Fibroblast of mammary gland (primary cell): ENCODE data around the gene POU6F2.

Experiments used
- DNase-seq: peaks from one replicate; pipeline ENCODE4 v3.0.0-alpha.2; 2010; ENCODE audit warnings: low read depth
- H3K4me3 ChIP-seq: 2 replicates; pipeline ENCODE4 v1.5.1; 2011; ENCODE audit warnings: low read depth, mild to moderate bottlenecking, low read length, moderate library complexity; ENCODE audit not compliant: control insufficient read depth
- TF ChIP-seq, protein P1 (sequence below): conservative IDR thresholded peaks from 2 replicates; pipeline ENCODE4 v1.5.1; 2011; ENCODE audit warnings: low read depth, low read length, inconsistent platforms; ENCODE audit not compliant: control insufficient read depth, insufficient read depth

Gene POU6F2

DNA sequence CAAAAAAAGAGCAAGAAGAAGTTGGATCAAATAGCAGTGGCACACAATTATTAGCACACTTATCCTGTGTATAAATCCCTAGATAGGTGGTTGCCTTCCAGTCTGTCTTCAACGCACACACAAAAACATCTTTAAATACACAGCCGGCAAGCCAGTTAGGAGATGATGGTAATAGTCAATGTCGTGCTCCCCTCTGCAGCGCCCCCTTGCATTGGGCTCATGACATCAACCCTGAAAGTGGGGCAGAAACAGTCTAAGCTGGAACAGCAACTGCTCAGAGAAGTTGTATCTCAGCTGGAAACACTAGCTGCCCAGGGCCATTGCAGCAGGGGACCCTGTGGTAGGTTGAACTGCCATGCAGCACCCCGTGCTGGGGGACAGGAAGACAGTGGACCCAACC is 409.0 kb downstream of the POU6F2 start:
- TF ChIP-seq, protein P1, sequence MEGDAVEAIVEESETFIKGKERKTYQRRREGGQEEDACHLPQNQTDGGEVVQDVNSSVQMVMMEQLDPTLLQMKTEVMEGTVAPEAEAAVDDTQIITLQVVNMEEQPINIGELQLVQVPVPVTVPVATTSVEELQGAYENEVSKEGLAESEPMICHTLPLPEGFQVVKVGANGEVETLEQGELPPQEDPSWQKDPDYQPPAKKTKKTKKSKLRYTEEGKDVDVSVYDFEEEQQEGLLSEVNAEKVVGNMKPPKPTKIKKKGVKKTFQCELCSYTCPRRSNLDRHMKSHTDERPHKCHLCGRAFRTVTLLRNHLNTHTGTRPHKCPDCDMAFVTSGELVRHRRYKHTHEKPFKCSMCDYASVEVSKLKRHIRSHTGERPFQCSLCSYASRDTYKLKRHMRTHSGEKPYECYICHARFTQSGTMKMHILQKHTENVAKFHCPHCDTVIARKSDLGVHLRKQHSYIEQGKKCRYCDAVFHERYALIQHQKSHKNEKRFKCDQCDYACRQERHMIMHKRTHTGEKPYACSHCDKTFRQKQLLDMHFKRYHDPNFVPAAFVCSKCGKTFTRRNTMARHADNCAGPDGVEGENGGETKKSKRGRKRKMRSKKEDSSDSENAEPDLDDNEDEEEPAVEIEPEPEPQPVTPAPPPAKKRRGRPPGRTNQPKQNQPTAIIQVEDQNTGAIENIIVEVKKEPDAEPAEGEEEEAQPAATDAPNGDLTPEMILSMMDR, result no peak
- DNase-seq, result no peak
- no peak overlapping the region for H3K4me3 ChIP-seq

DNA sequence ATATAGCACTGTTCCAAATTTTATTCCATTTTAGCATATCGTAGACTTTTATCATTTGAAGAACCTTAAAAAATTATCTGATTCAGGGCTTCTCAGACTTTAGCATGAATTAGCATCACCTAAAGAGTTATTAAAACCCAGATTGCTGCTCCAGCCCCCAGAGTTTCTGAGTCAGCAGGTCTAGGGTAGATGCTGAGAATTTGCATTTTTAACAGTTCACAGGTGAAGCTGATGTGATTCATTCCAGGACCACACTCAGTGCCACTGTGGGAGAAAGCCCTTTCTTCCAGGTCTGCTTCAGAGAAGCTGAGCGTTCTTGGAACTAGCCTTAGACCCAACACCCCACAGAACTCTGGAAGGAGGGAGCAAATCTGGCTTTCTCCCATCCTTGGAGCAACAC is 414.4 kb downstream of the POU6F2 start:
- H3K4me3 ChIP-seq, result no peak overlapping the region
- no peak for DNase-seq
- TF ChIP-seq, protein P1, result no peak

DNA sequence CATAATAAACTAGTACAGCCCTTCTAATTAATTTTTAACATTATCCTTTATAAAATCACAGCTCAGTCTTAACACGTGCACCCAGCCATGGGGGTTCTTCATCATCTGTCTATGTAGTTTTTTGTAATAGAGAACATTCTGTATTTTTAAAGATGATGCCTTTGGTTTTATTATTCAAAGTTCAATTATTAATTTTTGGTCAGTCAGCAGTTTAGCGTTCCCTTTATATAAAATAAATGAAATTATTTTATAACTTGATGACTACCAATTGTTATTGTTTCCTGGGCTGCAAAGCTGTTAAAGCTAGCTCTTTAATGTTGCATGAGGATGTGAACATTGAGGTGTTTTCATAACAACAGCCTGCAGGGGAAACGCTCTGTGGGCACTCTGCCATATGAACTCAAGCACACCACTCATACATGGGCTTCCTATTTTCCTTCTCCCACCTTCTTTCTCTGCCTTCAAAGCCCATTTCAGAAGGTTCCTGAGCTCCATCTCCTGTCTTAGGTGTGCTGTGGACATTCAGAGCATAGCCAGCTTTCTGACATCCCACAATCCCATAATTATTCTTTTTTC is 416.5 kb downstream of the POU6F2 start:
- no peak for DNase-seq
- TF ChIP-seq, protein P1, result no peak
- H3K4me3 ChIP-seq, result no peak overlapping the region

DNA sequence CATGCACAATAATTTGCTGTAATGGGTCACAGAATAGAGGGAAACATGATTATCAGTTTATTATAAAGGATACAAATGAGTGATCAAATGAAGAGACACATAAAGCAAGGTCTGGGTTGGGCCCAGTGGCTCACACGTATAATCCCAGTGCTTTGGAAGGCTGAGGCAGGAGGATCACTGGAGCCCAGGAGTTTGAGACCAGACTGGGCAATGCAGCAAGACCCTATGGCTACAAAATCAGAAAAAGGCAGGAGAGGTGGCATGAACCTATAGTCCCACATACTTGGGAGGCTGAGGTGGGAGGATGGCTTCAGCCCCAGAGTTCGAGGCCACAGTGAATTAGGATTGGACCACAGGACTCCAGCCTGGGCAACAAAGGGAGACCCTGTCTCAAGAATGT is 421.7 kb downstream of the POU6F2 start:
- DNase-seq, result no peak
- H3K4me3 ChIP-seq, result no peak overlapping the region
- TF ChIP-seq, protein P1, result no peak

DNA sequence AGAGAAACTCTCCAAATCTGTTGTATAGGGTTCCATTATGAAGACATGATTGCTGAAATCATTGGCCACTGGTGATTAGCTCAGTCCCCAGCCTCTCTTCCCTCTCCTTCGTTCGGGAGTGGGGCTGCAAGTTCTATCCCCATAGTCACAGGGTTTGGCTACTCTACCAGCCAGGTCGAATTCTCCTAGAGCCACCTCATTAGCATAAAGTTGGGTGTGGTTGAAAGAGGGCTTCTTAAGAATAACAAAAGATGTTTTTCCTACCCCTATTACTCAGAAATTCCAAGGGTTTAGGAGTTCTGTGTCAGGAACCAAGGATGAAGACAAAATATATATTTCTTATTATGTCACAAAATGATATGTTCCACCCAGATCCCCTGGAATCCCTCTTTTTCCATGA is 422.3 kb downstream of the POU6F2 start:
- TF ChIP-seq, protein P1, result no peak
- H3K4me3 ChIP-seq, result no peak overlapping the region

DNA sequence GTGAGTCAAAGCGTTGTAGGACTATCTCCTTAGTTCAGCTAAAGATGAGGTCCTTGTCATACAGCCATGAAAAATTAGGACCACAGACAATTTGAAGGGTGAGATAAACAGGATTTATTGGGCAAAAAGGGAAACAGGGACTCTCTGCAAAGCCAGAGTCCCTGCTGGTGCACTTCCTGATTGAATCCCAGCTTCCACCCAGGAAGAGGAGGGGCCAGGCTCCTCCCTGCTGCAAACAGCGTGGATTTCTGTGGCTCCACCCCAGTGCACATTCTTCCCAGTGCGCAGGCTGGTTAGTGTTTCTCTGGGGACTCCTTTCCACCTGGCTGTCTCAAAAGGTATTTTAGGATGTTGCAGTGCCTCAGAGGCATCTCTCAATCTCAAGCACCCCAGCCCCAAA is 423.1 kb downstream of the POU6F2 start:
- TF ChIP-seq, protein P1, result no peak
- DNase-seq, result no peak
- H3K4me3 ChIP-seq, result no peak overlapping the region

More for the DNA sequence above, 422.3 kb downstream of the POU6F2 start:
- DNase-seq, result no peak

DNA sequence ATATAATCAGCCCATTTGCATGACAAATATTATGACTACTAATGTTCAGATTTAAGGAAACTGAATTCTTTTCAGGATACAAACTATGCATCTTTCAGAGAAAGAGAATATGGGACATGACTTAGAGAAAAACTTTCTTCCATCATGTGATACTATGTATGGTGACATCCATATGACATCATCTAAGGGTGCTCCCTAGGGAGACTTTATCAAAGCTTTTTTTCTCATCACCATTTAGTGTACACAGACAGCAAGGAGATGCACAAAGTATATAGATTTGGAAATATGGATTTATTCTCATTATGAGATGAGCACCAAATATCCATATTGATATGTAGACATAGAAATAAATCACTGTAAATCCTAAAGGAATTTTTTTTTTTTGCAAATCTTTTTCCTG is 424.3 kb downstream of the POU6F2 start:
- TF ChIP-seq, protein P1, result no peak
- H3K4me3 ChIP-seq, result no peak overlapping the region
- DNase-seq, result no peak
